Uterus (tissue), 4 donors: ENCODE results near the gene ZSCAN21. TPM values are rescaled to one million over a fixed set of nuclear protein-coding genes. Genes with fewer than 3 reads are reported as not detected.
A peak's percentile ranks its signal among the peaks of the same experiment; 100 is the strongest.

Source experiments
- DNase-seq, 2 donors: peaks; one replicate each; pipeline ENCODE4 v3.0.0-alpha.2; 2019 to 2020
- H3K27ac ChIP-seq, 2 donors: fragments of 200-600 bp; sonication (generic); 1 replicate in 1 of 2; 2 replicates in 1 of 2; pipeline ENCODE4 v1.5.1; 2016 to 2018
- H3K27me3 ChIP-seq, 2 donors: fragments of 200-600 bp; sonication (generic); one replicate each; pipeline ENCODE4 v1.5.1; 2018 to 2019; ENCODE audit warnings: control low read depth in 1 of 2
- H3K36me3 ChIP-seq, 2 donors: fragments of 200-600 bp; sonication (generic); one replicate each; pipeline ENCODE4 v1.5.1; 2019; ENCODE audit warnings: control low read depth in 1 of 2
- H3K4me1 ChIP-seq, 2 donors: fragments of 200-600 bp; sonication (generic); one replicate each; pipeline ENCODE4 v1.5.1; 2018 to 2019; ENCODE audit warnings: control low read depth in 1 of 2
- H3K4me3 ChIP-seq, 2 donors: fragments of 200-600 bp; sonication (generic); 1 replicate in 1 of 2; 2 replicates in 1 of 2; pipeline ENCODE4 v1.5.1; 2018 to 2019; ENCODE audit warnings: mild to moderate bottlenecking in 1 of 2
- H3K9me3 ChIP-seq, 2 donors: fragments of 200-600 bp; sonication (generic); one replicate each; pipeline ENCODE4 v1.5.1; 2019; ENCODE audit warnings: control low read depth in 1 of 2
- CTCF ChIP-seq, 4 experiments: fragments of 200-600 bp in 2 of 4; fragments of 450-650 bp in 2 of 4; sonication (generic) in 2 of 4; IDR thresholded peaks; one replicate each; pipeline ENCODE4 v1.5.1; 2016 to 2019; ENCODE audit warnings: antibody characterized with exemption in 4 of 4, mild to moderate bottlenecking in 2 of 4, moderate library complexity in 1 of 4
- POLR2A ChIP-seq, 2 donors: fragments of 450-650 bp; IDR thresholded peaks; one replicate each; pipeline ENCODE4 v1.6.1; 2016; ENCODE audit warnings: antibody characterized with exemption in 2 of 2, mild to moderate bottlenecking in 1 of 2, moderate library complexity in 1 of 2
- intact Hi-C: fragments of 100-400 bp; cut with DNase I; formaldehyde crosslinking; loops from one replicate; pipeline ENCODE4 v1.15.1; 2023; ENCODE audit warnings: low total_unique reads
- total RNA-seq, 4 donors: library from RNA; depleted of rRNA in 3 of 4; stranded (reverse); fragments of >200 nt in 3 of 4; gene quantifications; one replicate each; pipeline versions ENCODE4 v1.1.0 to v1.2.4, GENCODE V29; 2014 to 2023
- donor health status: DM: yes; HTN: yes; CAD: no.

ZSCAN21 gene
- total RNA-seq, 4 donors from 2014 or later: 5.0 to 28.9 (median 17.0) TPM

- peak overlapping the region; percentile 72 to 84 for H3K4me3 ChIP-seq
- peak overlapping the region; percentile 87 to 96 for H3K27ac ChIP-seq
- peaks cover 0 to 17% of the 10 kb centered on the region in 2 donors for H3K4me1 ChIP-seq
- TF ChIP-seq POLR2A (IDR thresholded peaks at IDR 0.05): peak in 1 of 2 donors; percentile 54
- peak in 1 of 4 experiments; percentile 42 for TF ChIP-seq CTCF (IDR thresholded peaks at IDR 0.05)
- no peaks in the 10 kb centered on the region for H3K36me3 ChIP-seq
- intact Hi-C loops: no loop called here
- no peaks in the 10 kb centered on the region for H3K9me3 ChIP-seq
- DNase-seq: peak; percentile 92 to 93
- H3K27me3 ChIP-seq: no peaks in the 10 kb centered on the region
Observed at GRCh38 chr7:100100420-100101015, 50.9 kb downstream of the ZSCAN21 start.

- intact Hi-C loops: no loop called here
- H3K9me3 ChIP-seq: no peaks in the 10 kb centered on the region
- DNase-seq: peak; percentile 98 to 99
- H3K36me3 ChIP-seq: no peaks in the 10 kb centered on the region
- peak within 1 kb of the TSS; percentile 72 to 84 for H3K4me3 ChIP-seq
- H3K4me1 ChIP-seq: peaks cover 0 to 17% of the 10 kb centered on the region in 2 donors
- no peaks in the 10 kb centered on the region for H3K27me3 ChIP-seq
- TF ChIP-seq POLR2A (IDR thresholded peaks at IDR 0.05) (peak; percentile 13 to 48), CTCF (IDR thresholded peaks at IDR 0.05) (peak in 1 of 4 experiments; percentile 31)
- H3K27ac ChIP-seq: peak within 1 kb of the TSS; percentile 92 to 96
Observed at GRCh38 chr7:100101016-100101862, 51.7 kb downstream of the ZSCAN21 start, which contains the start of the genes AP4M1 and MCM7. AP4M1 (plus strand) TSS chr7:100101643; CDS start chr7:100101715, 72 bp downstream. MCM7 (minus strand) TSS chr7:100101397; CDS start chr7:100101294, 103 bp downstream.

GRCh38 chr7:100102950-100103840 lies 53.6 kb downstream of the ZSCAN21 start:
- Histone ChIP-seq H3K27ac (no peak overlapping the region), H3K4me3 (no peak overlapping the region), H3K27me3 (no peaks in the 10 kb centered on the region), H3K36me3 (no peaks in the 10 kb centered on the region), H3K9me3 (no peaks in the 10 kb centered on the region), H3K4me1 (peaks cover 0 to 17% of the 10 kb centered on the region in 2 donors)
- no peak for TF ChIP-seq POLR2A (IDR thresholded peaks at IDR 0.05)
- no peak for TF ChIP-seq CTCF (IDR thresholded peaks at IDR 0.05)
- intact Hi-C loops: no loop called here
- no peak for DNase-seq

GRCh38 chr7:100105534-100105933 lies 56.0 kb downstream of the ZSCAN21 start:
- no peak overlapping the region for H3K27ac ChIP-seq
- H3K9me3 ChIP-seq: no peaks in the 10 kb centered on the region
- intact Hi-C loops: no loop called here
- no peaks in the 10 kb centered on the region for H3K27me3 ChIP-seq
- DNase-seq: no peak
- no peaks in the 10 kb centered on the region for H3K36me3 ChIP-seq
- H3K4me3 ChIP-seq: no peak overlapping the region
- H3K4me1 ChIP-seq: peaks cover 0 to 5% of the 10 kb centered on the region in 2 donors
- TF ChIP-seq CTCF (IDR thresholded peaks at IDR 0.05) (no peak), POLR2A (IDR thresholded peaks at IDR 0.05) (no peak)
